Measurements from ENCODE around the gene ROBO1.
A peak's percentile ranks its signal among the peaks of the same experiment; 100 is the strongest.
"Not testable (repeated sequence)": the region's sequence is repeated elsewhere in the genome, so short reads cannot be mapped to it uniquely, and the experiment has no call there.

Gene ROBO1

DNA sequence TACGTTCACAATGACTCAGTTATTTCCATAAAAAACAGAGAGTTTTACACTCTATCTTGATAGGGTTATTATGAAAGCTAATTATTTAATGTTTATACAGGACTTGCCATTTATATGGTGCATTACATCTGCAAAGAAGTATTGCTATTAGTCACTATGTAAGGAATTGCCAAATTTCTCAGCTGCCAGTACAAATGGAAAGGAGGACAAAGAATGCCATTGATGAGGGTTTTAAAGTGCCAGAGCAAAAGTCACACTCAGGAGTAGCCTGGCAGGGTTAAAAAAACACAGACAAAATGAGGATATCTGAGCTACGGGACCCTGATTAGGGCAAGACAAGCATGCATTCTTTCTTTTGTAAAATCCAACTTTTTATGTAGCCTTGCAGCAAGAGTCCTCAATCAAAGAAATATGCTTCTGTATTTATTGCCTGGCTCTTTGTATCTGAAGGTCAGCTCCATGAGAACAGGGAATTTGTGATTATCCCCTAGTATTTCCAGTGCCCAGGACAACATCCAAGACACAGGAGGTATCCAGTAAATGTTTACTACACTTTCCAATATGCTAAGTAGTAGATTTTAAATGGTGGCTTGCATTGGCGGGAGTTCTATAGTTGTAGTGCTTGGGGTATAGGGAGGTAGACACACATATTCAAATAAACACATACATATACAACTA is 1013.6 kb downstream of the ROBO1 start:
- DNase-seq = no peak
- H3K4me1 Mint-ChIP-seq = peaks cover 27% of the 10 kb centered on the region

DNA sequence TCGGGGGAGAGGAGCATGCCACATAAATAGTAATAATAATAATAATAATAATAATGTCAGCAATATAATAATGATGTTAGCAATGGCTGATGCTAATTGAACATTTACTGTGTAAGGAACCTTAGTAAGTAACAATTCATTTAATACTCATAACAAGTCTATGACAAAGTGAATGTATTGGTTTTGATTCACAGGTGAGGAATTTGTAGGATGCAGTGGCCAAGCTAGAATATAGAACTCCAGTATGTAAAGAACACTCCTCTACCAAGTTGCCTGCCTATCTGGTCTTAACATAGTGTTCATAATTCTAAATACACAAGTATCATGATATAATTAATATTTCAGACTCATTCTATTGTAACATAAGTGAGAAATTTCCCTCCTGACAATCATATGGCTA is 1016.5 kb downstream of the ROBO1 start:
- TF ChIP-seq, protein P1, sequence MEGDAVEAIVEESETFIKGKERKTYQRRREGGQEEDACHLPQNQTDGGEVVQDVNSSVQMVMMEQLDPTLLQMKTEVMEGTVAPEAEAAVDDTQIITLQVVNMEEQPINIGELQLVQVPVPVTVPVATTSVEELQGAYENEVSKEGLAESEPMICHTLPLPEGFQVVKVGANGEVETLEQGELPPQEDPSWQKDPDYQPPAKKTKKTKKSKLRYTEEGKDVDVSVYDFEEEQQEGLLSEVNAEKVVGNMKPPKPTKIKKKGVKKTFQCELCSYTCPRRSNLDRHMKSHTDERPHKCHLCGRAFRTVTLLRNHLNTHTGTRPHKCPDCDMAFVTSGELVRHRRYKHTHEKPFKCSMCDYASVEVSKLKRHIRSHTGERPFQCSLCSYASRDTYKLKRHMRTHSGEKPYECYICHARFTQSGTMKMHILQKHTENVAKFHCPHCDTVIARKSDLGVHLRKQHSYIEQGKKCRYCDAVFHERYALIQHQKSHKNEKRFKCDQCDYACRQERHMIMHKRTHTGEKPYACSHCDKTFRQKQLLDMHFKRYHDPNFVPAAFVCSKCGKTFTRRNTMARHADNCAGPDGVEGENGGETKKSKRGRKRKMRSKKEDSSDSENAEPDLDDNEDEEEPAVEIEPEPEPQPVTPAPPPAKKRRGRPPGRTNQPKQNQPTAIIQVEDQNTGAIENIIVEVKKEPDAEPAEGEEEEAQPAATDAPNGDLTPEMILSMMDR (IDR thresholded peaks at IDR 0.05) = no peak
- H3K9me3 Mint-ChIP-seq = no peaks in the 10 kb centered on the region
- H3K27ac Mint-ChIP-seq = no peak overlapping the region
- H3K27me3 Mint-ChIP-seq (ENCODE audit: low read depth, poor library complexity) = no peaks in the 10 kb centered on the region
- H3K36me3 Mint-ChIP-seq (ENCODE audit: low read depth) = peaks cover 23% of the 10 kb centered on the region
- DNase-seq = no peak
- H3K4me1 Mint-ChIP-seq = peaks cover 18% of the 10 kb centered on the region
- H3K4me3 Mint-ChIP-seq = no peak overlapping the region

More for the DNA sequence above, 1013.6 kb downstream of the ROBO1 start:
- TF ChIP-seq, protein P1 (IDR thresholded peaks at IDR 0.05) = no peak
- Mint-ChIP-seq H3K27ac (peak overlapping the region; percentile 34), H3K27me3 (ENCODE audit: low read depth, poor library complexity) (no peaks in the 10 kb centered on the region), H3K4me3 (no peak overlapping the region), H3K9me3 (no peaks in the 10 kb centered on the region), H3K36me3 (ENCODE audit: low read depth) (peaks cover 17% of the 10 kb centered on the region)

DNA sequence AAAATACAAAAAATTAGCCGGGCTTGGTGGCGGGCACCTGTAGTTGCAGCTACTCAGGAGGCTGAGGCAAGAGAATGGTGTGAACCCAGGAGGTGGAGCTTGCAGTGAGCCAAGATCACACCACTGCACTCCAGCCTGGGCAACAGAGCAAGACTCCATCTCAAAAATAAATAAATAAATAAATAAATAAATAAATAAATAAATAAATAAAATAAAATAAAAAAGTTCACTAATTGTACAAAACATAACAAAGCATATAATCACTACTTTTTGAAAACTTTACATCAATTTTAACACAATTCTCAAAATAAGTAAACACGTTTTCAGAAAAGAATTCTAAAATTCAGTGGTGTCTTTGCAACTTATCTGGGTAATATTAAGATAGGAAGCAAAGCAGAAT is 1017.5 kb downstream of the ROBO1 start:
- not testable (repeated sequence) for DNase-seq; H3K4me3 Mint-ChIP-seq; H3K9me3 Mint-ChIP-seq; H3K27me3 Mint-ChIP-seq (ENCODE audit: low read depth, poor library complexity); H3K27ac Mint-ChIP-seq
- Mint-ChIP-seq H3K4me1 (peaks cover 15% of the 10 kb centered on the region), H3K36me3 (ENCODE audit: low read depth) (peaks cover 30% of the 10 kb centered on the region)

DNA sequence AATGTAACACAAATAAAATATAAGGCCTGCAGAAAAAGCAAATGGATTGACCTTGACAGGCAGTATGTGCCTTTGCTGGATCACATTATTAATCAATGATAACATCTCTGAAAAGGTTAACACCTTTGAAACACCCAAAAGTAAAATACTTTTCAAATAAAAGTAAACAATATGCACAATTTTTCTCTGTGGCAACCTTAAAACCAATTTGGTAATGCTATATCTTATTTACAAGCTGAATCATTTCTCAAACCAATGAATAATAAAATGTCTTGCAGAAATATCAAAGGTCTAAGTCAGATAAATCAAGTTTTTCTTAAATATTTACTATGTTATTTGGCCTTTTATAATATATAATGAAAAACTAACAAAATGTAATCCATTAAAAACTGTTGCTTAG is 1018.7 kb downstream of the ROBO1 start:
- Mint-ChIP-seq H3K27ac (no peak overlapping the region), H3K27me3 (ENCODE audit: low read depth, poor library complexity) (no peaks in the 10 kb centered on the region), H3K9me3 (no peaks in the 10 kb centered on the region), H3K4me3 (no peak overlapping the region), H3K36me3 (ENCODE audit: low read depth) (peaks cover 32% of the 10 kb centered on the region), H3K4me1 (peaks cover 3% of the 10 kb centered on the region)
- TF ChIP-seq, protein P1 (IDR thresholded peaks at IDR 0.05) = no peak
- no peak for DNase-seq

DNA sequence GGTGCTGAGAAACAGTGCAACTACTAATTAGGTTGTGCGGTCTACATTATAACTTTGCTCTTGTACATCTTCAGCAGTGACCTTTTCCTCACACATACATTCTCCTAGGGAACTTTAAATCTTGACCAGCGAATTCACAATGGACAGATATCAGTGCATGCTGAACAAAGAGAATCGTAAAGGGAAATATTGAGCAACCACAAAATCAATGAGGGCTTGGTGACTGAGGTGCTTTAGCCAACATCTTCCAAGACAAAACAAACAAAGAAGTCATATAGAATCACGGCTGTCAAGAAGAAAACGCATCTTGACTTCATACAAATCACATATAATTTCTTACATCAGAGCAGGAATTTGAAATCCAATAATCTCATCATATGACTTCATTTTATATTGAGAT is 1022.0 kb downstream of the ROBO1 start:
- H3K9me3 Mint-ChIP-seq = peaks cover 3% of the 10 kb centered on the region
- peaks cover 53% of the 10 kb centered on the region for H3K36me3 Mint-ChIP-seq (ENCODE audit: low read depth)
- TF ChIP-seq, protein P1 (IDR thresholded peaks at IDR 0.05) = no peak
- no peak overlapping the region for H3K4me3 Mint-ChIP-seq
- DNase-seq = no peak
- H3K27me3 Mint-ChIP-seq (ENCODE audit: low read depth, poor library complexity) = no peaks in the 10 kb centered on the region
- no peak overlapping the region for H3K27ac Mint-ChIP-seq
- H3K4me1 Mint-ChIP-seq = no peaks in the 10 kb centered on the region

DNA sequence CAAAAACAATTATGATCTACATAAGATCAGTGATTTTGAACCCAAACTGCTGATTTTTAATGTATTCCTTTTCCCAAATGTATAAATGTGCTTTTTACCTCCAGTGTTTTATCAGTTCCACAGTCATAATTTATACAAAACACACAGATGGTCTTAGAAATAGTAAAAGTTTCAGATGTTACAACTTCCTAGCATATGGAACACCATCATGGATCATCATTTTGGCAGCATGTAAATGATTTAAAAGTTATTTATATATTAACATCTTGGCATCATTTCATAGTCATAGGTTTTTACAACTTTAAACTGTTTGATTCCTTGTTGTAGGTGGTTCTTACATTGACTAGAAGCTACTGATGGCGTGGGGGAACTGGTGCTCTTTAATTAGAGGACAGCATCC is 1025.3 kb downstream of the ROBO1 start:
- H3K9me3 Mint-ChIP-seq = peaks cover 3% of the 10 kb centered on the region
- peaks cover 10% of the 10 kb centered on the region for H3K4me1 Mint-ChIP-seq
- DNase-seq = no peak
- peaks cover 70% of the 10 kb centered on the region for H3K36me3 Mint-ChIP-seq (ENCODE audit: low read depth)
- TF ChIP-seq, protein P1 (IDR thresholded peaks at IDR 0.05) = no peak
- H3K27me3 Mint-ChIP-seq (ENCODE audit: low read depth, poor library complexity) = no peaks in the 10 kb centered on the region
- H3K27ac Mint-ChIP-seq = no peak overlapping the region
- H3K4me3 Mint-ChIP-seq = no peak overlapping the region
